ENCODE measurements around the gene TIMM50.
A peak's percentile ranks its signal among the peaks of the same experiment; 100 is the strongest.

Gene TIMM50

DNA sequence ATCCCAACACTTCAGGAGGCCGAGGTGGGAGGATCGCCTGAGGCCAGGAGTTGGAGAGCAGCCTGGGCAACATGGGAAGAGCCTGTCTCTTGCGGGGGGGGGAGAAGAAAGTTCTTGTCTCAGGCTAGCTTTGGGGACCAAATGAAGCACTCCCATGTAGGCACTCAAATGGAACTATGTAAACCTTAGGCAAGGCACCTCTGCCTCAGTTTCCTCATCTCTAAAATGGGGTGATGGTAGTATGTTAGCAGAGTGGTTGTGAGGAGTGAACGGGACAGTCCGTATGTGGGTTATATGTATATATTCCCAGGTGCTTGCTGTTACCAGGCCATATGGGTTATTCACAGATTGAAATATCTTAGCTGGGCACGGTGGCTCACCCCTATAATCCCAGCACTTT, 11.6 kb downstream of the TIMM50 start:
- Histone ChIP-seq H3K4me1 (ENCODE audit: control insufficient read depth, insufficient read depth, low read length) (peaks cover 7% of the 10 kb centered on the region; the same call in 1 of the 2 replicates), H3K27me3 (ENCODE audit: control insufficient read depth, insufficient read depth, low read length) (no peaks in the 10 kb centered on the region), H3K4me3 (ENCODE audit: low read depth, low read length) (no peak overlapping the region), H3K27ac (ENCODE audit: low read depth, low read length) (no peak overlapping the region), H3K9me3 (ENCODE audit: control insufficient read depth, insufficient read depth, low read depth, low read length) (no peaks in the 10 kb centered on the region), H3K9ac (ENCODE audit: low read length) (no peak overlapping the region), H3K36me3 (ENCODE audit: control insufficient read depth, insufficient read depth, low read length) (peaks cover 41% of the 10 kb centered on the region)

DNA sequence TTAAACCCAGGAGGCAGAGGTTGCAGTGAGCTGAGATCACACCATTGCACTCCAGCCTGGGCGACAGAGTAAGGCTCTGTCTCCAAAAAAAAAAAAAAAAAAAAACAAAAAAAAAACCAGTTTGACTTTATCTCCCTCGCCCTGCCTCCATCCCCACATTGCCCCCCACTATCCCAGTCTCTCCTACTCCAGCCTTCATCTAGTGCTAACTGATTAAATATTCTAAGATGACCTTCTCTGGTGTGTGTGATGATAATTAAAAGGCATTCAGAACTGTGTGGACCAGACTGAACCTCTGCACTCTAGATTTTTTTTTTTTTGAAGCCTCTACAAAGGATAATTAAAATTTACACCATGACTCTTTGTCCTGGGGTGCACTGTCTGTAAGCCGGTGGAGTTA, 12.2 kb downstream of the TIMM50 start:
- no peak overlapping the region for H3K4me3 ChIP-seq (ENCODE audit: low read depth, low read length)
- H3K4me1 ChIP-seq (ENCODE audit: control insufficient read depth, insufficient read depth, low read length) = peaks cover 7% of the 10 kb centered on the region; the same call in 1 of the 2 replicates
- no peak overlapping the region for H3K27ac ChIP-seq (ENCODE audit: low read depth, low read length)
- no peaks in the 10 kb centered on the region for H3K27me3 ChIP-seq (ENCODE audit: control insufficient read depth, insufficient read depth, low read length)
- peak overlapping the region; percentile 7 for H3K9ac ChIP-seq (ENCODE audit: low read length)
- peaks cover 38% of the 10 kb centered on the region for H3K36me3 ChIP-seq (ENCODE audit: control insufficient read depth, insufficient read depth, low read length)
- no peaks in the 10 kb centered on the region for H3K9me3 ChIP-seq (ENCODE audit: control insufficient read depth, insufficient read depth, low read depth, low read length)

DNA sequence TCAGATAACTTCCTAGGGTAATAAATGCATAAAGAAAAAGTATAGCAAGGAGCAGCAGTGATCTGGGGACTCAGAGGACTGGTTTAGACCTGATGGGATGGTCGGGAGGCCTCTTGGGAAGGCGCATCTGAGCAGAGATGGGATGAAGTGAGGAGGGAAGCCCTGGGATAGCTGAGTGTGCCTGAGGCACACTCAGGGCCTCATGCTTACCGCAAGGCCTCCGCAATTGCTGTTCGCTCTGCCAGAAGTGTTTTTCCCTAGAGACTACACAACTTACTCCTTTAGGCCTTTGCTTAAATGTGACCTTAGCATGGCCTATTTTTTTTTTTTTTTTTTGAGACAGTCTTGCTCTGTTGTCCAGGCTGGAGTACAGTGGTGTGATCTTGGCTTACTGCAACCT, 14.0 kb downstream of the TIMM50 start:
- peaks cover 18% of the 10 kb centered on the region for H3K27me3 ChIP-seq (ENCODE audit: control insufficient read depth, insufficient read depth, low read length)
- H3K27ac ChIP-seq (ENCODE audit: low read depth, low read length) = no peak overlapping the region
- no peaks in the 10 kb centered on the region for H3K9me3 ChIP-seq (ENCODE audit: control insufficient read depth, insufficient read depth, low read depth, low read length)
- H3K9ac ChIP-seq (ENCODE audit: low read length) = no peak overlapping the region
- no peak overlapping the region for H3K4me3 ChIP-seq (ENCODE audit: low read depth, low read length)
- H3K4me1 ChIP-seq (ENCODE audit: control insufficient read depth, insufficient read depth, low read length) = peaks cover 17% of the 10 kb centered on the region
- peaks cover 20% of the 10 kb centered on the region for H3K36me3 ChIP-seq (ENCODE audit: control insufficient read depth, insufficient read depth, low read length)

DNA sequence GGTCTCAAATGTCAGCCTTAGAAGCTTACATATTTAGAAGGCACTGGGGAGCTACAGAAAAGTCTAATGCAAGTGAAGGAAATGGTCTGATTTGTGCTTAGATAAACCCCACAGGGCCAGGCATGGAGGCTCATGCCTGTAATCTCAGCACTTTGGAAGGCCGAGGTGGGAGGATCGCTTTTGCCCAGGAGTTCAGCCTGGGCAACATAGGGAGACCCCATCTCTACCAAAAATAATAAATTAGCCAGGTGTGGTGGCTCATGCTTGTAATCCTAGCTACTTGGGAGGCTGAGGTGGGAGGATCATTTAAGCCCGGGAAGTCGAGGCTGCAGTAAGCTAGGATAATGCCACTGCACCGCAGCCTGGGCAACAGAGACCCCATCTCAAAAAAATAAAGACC, 15.4 kb downstream of the TIMM50 start:
- H3K27ac ChIP-seq (ENCODE audit: low read depth, low read length) = no peak overlapping the region
- H3K4me3 ChIP-seq (ENCODE audit: low read depth, low read length) = no peak overlapping the region
- H3K27me3 ChIP-seq (ENCODE audit: control insufficient read depth, insufficient read depth, low read length) = peaks cover 31% of the 10 kb centered on the region
- H3K9ac ChIP-seq (ENCODE audit: low read length) = no peak overlapping the region
- H3K36me3 ChIP-seq (ENCODE audit: control insufficient read depth, insufficient read depth, low read length) = peaks cover 11% of the 10 kb centered on the region; the same call in 1 of the 2 replicates
- H3K9me3 ChIP-seq (ENCODE audit: control insufficient read depth, insufficient read depth, low read depth, low read length) = no peaks in the 10 kb centered on the region
- peaks cover 17% of the 10 kb centered on the region for H3K4me1 ChIP-seq (ENCODE audit: control insufficient read depth, insufficient read depth, low read length)

DNA sequence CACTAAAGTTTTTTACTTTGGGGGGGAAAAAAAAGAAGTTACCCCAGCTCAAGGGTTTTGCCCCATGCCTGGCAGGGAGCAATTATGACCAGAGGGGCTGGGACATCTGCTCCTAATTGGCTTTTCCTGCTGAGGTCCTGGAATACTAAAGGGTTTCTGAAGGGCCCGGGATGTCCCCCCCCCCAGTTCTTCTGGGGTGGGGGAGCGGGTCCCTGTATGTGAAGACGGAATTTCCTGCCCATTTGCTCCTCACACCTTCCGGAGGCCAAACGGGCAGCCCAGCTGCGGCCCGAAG, 17.0 kb downstream of the TIMM50 start:
- no peak overlapping the region; the same call in 1 of the 2 replicates for H3K27ac ChIP-seq (ENCODE audit: low read depth, low read length)
- peaks cover 17% of the 10 kb centered on the region for H3K4me1 ChIP-seq (ENCODE audit: control insufficient read depth, insufficient read depth, low read length)
- H3K36me3 ChIP-seq (ENCODE audit: control insufficient read depth, insufficient read depth, low read length) = no peaks in the 10 kb centered on the region; the same call in 1 of the 2 replicates
- H3K27me3 ChIP-seq (ENCODE audit: control insufficient read depth, insufficient read depth, low read length) = peaks cover 44% of the 10 kb centered on the region
- H3K9me3 ChIP-seq (ENCODE audit: control insufficient read depth, insufficient read depth, low read depth, low read length) = no peaks in the 10 kb centered on the region
- H3K4me3 ChIP-seq (ENCODE audit: low read depth, low read length) = peak overlapping the region; percentile 58
- peak overlapping the region; percentile 25 for H3K9ac ChIP-seq (ENCODE audit: low read length)

DNA sequence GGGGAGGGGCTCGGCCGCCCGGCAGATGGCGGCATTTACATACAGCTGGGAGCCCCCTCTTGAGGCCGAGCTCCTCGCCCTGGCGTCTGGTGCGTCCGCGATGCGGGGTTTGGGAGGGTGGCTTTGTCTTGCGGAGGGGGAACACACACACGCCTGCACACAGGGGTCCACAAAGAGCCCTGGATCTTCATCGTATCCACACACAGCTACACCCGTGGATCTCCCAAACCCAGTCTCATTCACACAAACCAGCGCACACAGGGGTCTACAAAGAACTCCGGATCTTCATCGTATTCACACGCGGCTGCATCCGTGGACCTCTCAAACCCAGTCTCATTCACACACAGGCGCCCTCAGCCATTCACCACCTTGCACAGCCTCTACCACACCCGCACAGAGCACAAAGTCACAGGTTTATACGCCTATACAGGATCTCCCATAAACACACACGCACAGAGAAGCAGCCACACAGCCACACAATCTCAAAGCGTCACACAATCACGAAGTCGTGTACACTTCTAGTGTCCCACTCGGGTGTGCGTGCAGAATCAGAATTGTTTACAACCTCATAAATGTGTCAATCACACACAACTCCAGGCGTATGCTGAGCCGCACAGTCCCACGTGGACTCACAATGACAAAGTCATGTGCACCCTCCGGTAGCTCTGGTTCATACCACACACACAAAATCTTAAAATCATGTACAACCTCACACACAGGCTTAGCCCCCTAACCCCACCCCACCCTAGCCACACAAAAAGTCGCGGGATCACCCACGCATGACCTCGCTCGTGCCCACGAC, 17.6 kb downstream of the TIMM50 start:
- H3K4me3 ChIP-seq (ENCODE audit: low read depth, low read length) = peak overlapping the region; percentile 58
- no peaks in the 10 kb centered on the region; the same call in 1 of the 2 replicates for H3K36me3 ChIP-seq (ENCODE audit: control insufficient read depth, insufficient read depth, low read length)
- no peaks in the 10 kb centered on the region for H3K9me3 ChIP-seq (ENCODE audit: control insufficient read depth, insufficient read depth, low read depth, low read length)
- H3K27ac ChIP-seq (ENCODE audit: low read depth, low read length) = no peak overlapping the region
- H3K9ac ChIP-seq (ENCODE audit: low read length) = peak overlapping the region; percentile 74
- H3K4me1 ChIP-seq (ENCODE audit: control insufficient read depth, insufficient read depth, low read length) = peaks cover 12% of the 10 kb centered on the region
- H3K27me3 ChIP-seq (ENCODE audit: control insufficient read depth, insufficient read depth, low read length) = peaks cover 47% of the 10 kb centered on the region

DNA sequence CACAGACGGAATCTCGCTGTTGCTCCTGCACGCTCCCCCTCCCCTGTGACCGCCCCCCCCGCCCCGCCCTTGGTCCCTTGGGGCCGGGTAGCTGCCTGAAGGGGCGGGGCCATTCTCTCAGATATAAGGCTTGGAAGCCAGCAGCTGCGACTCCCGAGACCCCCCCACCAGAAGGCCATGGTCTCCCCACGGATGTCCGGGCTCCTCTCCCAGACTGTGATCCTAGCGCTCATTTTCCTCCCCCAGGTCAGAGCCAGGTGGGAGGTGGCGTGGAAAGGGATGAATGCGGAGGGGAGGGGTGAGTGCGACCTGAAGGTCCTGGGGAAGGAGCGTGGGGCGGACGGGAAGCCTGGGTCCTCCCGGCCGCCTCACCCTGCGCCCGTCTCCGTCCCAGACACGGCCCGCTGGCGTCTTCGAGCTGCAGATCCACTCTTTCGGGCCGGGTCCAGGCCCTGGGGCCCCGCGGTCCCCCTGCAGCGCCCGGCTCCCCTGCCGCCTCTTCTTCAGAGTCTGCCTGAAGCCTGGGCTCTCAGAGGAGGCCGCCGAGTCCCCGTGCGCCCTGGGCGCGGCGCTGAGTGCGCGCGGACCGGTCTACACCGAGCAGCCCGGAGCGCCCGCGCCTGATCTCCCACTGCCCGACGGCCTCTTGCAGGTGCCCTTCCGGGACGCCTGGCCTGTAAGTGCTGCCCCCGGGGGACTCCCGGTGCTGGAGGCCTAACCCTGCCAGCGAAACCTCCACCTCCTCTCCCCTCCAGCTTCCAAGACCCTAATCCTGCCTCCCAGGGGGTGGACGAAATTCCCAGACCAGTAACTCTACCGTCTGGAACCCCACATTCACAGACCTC, 18.4 kb downstream of the TIMM50 start, which contains the start of gene DLL3:
DLL3 (plus strand) TSS at position 150 of the 845 bp plus-strand sequence; CDS start at position 178, 28 bp downstream.
- Histone ChIP-seq H3K36me3 (ENCODE audit: control insufficient read depth, insufficient read depth, low read length) (peaks cover 5% of the 10 kb centered on the region; the same call in 1 of the 2 replicates), H3K9ac (ENCODE audit: low read length) (peak within 1 kb of the TSS; percentile 76), H3K9me3 (ENCODE audit: control insufficient read depth, insufficient read depth, low read depth, low read length) (no peaks in the 10 kb centered on the region), H3K27me3 (ENCODE audit: control insufficient read depth, insufficient read depth, low read length) (peaks cover 55% of the 10 kb centered on the region), H3K4me3 (ENCODE audit: low read depth, low read length) (peak within 1 kb of the TSS; percentile 58), H3K27ac (ENCODE audit: low read depth, low read length) (no peak within 1 kb of the TSS; the same call in 1 of the 2 replicates), H3K4me1 (ENCODE audit: control insufficient read depth, insufficient read depth, low read length) (peaks cover 10% of the 10 kb centered on the region)

DNA sequence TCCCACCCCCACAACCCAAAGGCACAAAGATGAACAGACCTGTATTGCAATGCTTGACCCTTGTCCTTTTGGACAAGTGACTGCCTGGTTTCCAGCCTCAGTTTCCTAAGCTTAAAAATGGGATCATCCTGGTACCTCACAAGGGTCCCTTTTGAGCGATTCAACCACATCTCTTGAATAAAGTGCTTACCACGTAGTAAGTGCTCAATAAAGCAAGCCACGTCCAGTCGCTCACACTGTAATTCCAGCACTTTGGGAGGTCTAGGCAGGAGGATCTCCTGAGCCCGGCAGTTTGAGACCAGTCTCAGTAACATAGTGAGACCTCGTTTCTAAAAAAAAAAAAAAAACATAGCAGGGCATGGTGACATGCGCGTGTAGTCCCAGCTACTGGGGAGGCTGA, 19.3 kb downstream of the TIMM50 start:
- H3K27ac ChIP-seq (ENCODE audit: low read depth, low read length) = no peak overlapping the region
- H3K9ac ChIP-seq (ENCODE audit: low read length) = peak overlapping the region; percentile 76
- H3K36me3 ChIP-seq (ENCODE audit: control insufficient read depth, insufficient read depth, low read length) = peaks cover 5% of the 10 kb centered on the region; the same call in 1 of the 2 replicates
- H3K4me3 ChIP-seq (ENCODE audit: low read depth, low read length) = peak overlapping the region; percentile 58; the same call in 1 of the 2 replicates
- peaks cover 65% of the 10 kb centered on the region for H3K27me3 ChIP-seq (ENCODE audit: control insufficient read depth, insufficient read depth, low read length)
- peaks cover 10% of the 10 kb centered on the region for H3K4me1 ChIP-seq (ENCODE audit: control insufficient read depth, insufficient read depth, low read length)
- H3K9me3 ChIP-seq (ENCODE audit: control insufficient read depth, insufficient read depth, low read depth, low read length) = no peaks in the 10 kb centered on the region

DNA sequence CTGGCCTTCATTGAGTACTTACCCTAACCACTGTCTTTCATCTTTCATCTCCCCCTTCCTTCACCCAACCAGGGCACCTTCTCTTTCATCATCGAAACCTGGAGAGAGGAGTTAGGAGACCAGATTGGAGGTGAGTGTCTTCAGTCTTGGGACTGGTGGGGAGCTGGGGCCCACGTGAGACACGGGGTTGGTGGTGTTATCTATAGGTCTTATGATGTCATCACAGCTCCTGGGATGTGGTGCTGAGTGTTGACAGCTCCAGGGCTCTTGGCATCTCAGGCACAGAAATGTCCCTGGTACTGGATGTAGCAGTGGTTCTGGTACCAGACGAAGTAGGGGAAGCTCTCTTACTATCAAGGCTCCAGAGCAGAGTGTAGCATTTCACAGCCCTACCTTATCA, 19.9 kb downstream of the TIMM50 start:
- H3K27me3 ChIP-seq (ENCODE audit: control insufficient read depth, insufficient read depth, low read length) = peaks cover 71% of the 10 kb centered on the region
- H3K9ac ChIP-seq (ENCODE audit: low read length) = no peak overlapping the region
- no peaks in the 10 kb centered on the region for H3K9me3 ChIP-seq (ENCODE audit: control insufficient read depth, insufficient read depth, low read depth, low read length)
- H3K4me3 ChIP-seq (ENCODE audit: low read depth, low read length) = peak overlapping the region; percentile 17; the same call in 1 of the 2 replicates
- peaks cover 5% of the 10 kb centered on the region; the same call in 1 of the 2 replicates for H3K36me3 ChIP-seq (ENCODE audit: control insufficient read depth, insufficient read depth, low read length)
- H3K27ac ChIP-seq (ENCODE audit: low read depth, low read length) = no peak overlapping the region
- H3K4me1 ChIP-seq (ENCODE audit: control insufficient read depth, insufficient read depth, low read length) = peaks cover 10% of the 10 kb centered on the region

DNA sequence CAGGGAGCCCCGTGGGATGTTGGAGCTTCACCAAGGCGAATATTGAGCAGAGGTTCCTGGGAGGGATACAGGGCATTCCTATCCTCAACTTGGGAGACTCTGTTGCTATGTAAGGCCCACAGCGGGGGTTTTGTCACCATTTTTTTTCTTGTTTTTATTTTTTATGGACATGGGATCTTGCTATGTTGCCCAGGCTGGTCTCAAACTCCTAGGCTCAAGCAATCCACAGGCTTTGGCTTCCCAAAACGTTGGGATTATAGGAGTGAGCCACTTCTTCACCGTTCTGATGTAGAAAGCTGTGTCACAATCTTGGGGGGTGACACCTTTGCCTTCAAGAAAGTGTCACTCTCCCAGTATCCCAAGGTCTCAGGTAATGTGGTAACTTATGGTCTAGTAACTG, 20.7 kb downstream of the TIMM50 start:
- Histone ChIP-seq H3K4me1 (ENCODE audit: control insufficient read depth, insufficient read depth, low read length) (peaks cover 10% of the 10 kb centered on the region), H3K4me3 (ENCODE audit: low read depth, low read length) (no peak overlapping the region), H3K27ac (ENCODE audit: low read depth, low read length) (no peak overlapping the region), H3K36me3 (ENCODE audit: control insufficient read depth, insufficient read depth, low read length) (peaks cover 5% of the 10 kb centered on the region; the same call in 1 of the 2 replicates), H3K9me3 (ENCODE audit: control insufficient read depth, insufficient read depth, low read depth, low read length) (no peaks in the 10 kb centered on the region), H3K9ac (ENCODE audit: low read length) (no peak overlapping the region), H3K27me3 (ENCODE audit: control insufficient read depth, insufficient read depth, low read length) (peaks cover 79% of the 10 kb centered on the region)

Measured in HUES6 (cell line).